ENCODE measurements around the gene PLEKHA7.

DNA sequence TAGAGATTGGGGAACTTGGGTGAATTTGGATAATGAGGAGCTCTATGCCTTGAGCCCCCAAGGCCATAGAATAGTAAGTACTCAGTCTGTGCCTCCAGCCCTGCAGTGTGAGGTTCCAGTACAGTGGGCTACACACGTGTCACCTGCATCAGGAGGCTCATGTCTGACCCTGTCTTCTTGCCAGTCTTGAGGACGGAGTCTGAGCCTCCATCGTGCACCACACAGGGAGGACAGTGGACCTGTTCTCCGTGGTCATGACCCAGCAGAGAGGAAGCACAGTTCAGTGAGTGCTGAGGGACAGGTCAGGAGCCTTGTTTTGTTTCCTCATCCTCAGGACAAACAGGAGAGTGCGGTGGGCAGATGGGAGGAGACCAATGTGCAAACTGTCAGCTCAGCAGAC is 32.5 kb upstream of the PLEKHA7 start:
- no peak for TF ChIP-seq POLR2A (IDR thresholded peaks at IDR 0.05; ENCODE audit: low read depth, low read length)
- no peak for TF ChIP-seq POLR2AphosphoS5 (IDR thresholded peaks at IDR 0.05; ENCODE audit: low read depth, low read length)
- TF ChIP-seq SPI1 (IDR thresholded peaks at IDR 0.05; ENCODE audit: low read depth, low read length) = no peak
- TF ChIP-seq PAX5 (IDR thresholded peaks at IDR 0.05; ENCODE audit: insufficient read depth, low read length, severe bottlenecking) = no peak
- no peak for TF ChIP-seq TAF1 (IDR thresholded peaks at IDR 0.05; ENCODE audit: low read depth, low read length)
- no peak for TF ChIP-seq POU2F2 (IDR thresholded peaks at IDR 0.05; ENCODE audit: low read depth, low read length)

Data from GM12891 (cell line).